SU-DHL-6 (cell line): ENCODE data around the gene ZNF844.

Experiments used
- CTCF ChIP-seq: fragments of 200-600 bp; sonication (generic); IDR thresholded peaks from one replicate; pipeline ENCODE4 v1.5.1; 2017; ENCODE audit warnings: antibody characterized with exemption, mild to moderate bottlenecking, low read length, moderate library complexity; ENCODE audit not compliant: insufficient read depth, poor library complexity, severe bottlenecking
- EZH2phosphoT487 ChIP-seq: fragments of 200-600 bp; sonication (generic), shearing (Covaris generic); conservative IDR thresholded peaks from 2 replicates; pipeline ENCODE4 v1.6.1; 2018; ENCODE audit warnings: mild to moderate bottlenecking, antibody characterized with exemption, low read length, moderate library complexity, mixed read lengths

- TF ChIP-seq EZH2phosphoT487 (no peak), CTCF (no peak)
Measured at GRCh38 chr19:12075538-12076139, 11.1 kb downstream of the ZNF844 start.
